Measurements from ENCODE around the gene SUPT20HL1. TPM values are rescaled to one million over a fixed set of nuclear protein-coding genes. Genes with fewer than 3 reads are reported as not detected.
"Not testable (repeated sequence)": the region's sequence is repeated elsewhere in the genome, so short reads cannot be mapped to it uniquely, and the experiment has no call there.

The SUPT20HL1 gene
- total RNA-seq, 1 donor from 2014 or later: not detected

- no peak overlapping the region for H3K4me3 ChIP-seq
These were observed 4.6 kb downstream of the SUPT20HL1 start for GRCh38 chrX:24364851-24365538.

GRCh38 chrX:24366762-24367400 is 6.4 kb downstream of the SUPT20HL1 start:
- ATAC-seq; H3K27me3 ChIP-seq (ENCODE audit: low read depth); H3K27ac ChIP-seq; H3K4me3 ChIP-seq; H3K9me3 ChIP-seq; H3K36me3 ChIP-seq; intact Hi-C loops (cut with DNase I); H3K4me1 ChIP-seq; DNase-seq: not testable (repeated sequence)

More at GRCh38 chrX:24364851-24365538, 4.6 kb downstream of the SUPT20HL1 start:
- Histone ChIP-seq H3K4me1 (no peaks in the 10 kb centered on the region), H3K9me3 (no peaks in the 10 kb centered on the region), H3K27me3 (ENCODE audit: low read depth) (no peaks in the 10 kb centered on the region), H3K27ac (no peak overlapping the region), H3K36me3 (no peaks in the 10 kb centered on the region)
- TF ChIP-seq CTCF (IDR thresholded peaks at IDR 0.05): no peak
- ATAC-seq (no peak), DNase-seq (no peak)
- intact Hi-C loops (cut with DNase I): no loop called here

- Histone ChIP-seq H3K27me3 (ENCODE audit: low read depth) (no peaks in the 10 kb centered on the region), H3K27ac (no peak overlapping the region), H3K4me1 (no peaks in the 10 kb centered on the region), H3K36me3 (no peaks in the 10 kb centered on the region), H3K9me3 (no peaks in the 10 kb centered on the region), H3K4me3 (no peak overlapping the region)
- intact Hi-C loops (cut with DNase I): no loop called here
- no peak for TF ChIP-seq CTCF (IDR thresholded peaks at IDR 0.05)
- DNase-seq (no peak), ATAC-seq (no peak)
These were observed 9.4 kb downstream of the SUPT20HL1 start for GRCh38 chrX:24369816-24370215.

GRCh38 chrX:24371391-24371972 is 11.0 kb downstream of the SUPT20HL1 start:
- Histone ChIP-seq H3K4me3 (no peak overlapping the region), H3K27ac (no peak overlapping the region), H3K27me3 (ENCODE audit: low read depth) (no peaks in the 10 kb centered on the region), H3K4me1 (no peaks in the 10 kb centered on the region), H3K36me3 (no peaks in the 10 kb centered on the region), H3K9me3 (no peaks in the 10 kb centered on the region)
- peak; percentile 56 for TF ChIP-seq CTCF (IDR thresholded peaks at IDR 0.05)
- intact Hi-C loops (cut with DNase I): no loop called here
- ATAC-seq (peak; percentile 56 to 75), DNase-seq (no peak)

DNA sequence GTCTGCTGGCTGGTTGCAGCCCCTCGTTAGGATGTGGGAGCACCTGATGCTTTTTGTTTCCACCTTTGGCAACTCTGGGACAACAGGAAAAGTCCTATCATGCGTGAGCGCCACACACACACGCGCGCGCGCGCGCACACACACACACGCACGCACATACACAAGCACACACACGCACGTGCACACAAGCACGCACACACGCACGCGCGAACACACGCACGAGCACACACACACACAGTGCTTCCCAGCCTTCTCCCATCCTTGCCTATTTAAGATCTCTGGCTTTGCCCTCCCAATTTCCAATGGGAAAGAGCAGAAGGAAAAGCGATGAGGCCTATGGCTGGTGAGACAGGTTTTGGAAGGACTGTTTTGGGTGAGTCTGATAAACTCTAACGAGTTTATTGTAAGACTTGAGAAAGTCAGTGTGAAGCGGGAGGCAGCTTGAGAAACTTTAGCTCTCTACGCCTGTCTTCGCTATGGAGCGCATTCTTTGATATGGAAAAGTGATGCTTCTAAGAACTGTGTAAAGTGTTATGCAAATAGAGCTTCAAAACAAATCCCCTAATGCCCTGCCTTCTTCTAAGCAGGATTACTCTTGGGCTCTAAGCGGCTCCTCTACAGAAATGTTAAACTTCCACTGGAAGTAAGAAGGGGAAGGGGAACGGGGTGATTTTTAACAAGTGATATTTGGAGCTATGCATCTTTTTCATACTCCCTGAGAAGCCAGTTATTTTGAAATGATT is 11.8 kb downstream of the SUPT20HL1 start:
- ATAC-seq: no peak
- TF ChIP-seq CTCF (IDR thresholded peaks at IDR 0.05): no peak
- Histone ChIP-seq H3K27ac (no peak overlapping the region), H3K36me3 (no peaks in the 10 kb centered on the region), H3K4me3 (no peak overlapping the region), H3K9me3 (no peaks in the 10 kb centered on the region), H3K4me1 (no peaks in the 10 kb centered on the region), H3K27me3 (ENCODE audit: low read depth) (no peaks in the 10 kb centered on the region)
- intact Hi-C loops (cut with DNase I): no loop called here
- no peak for DNase-seq
